SK-N-MC (cell line): ENCODE measurements around the gene PAX6.

Source experiments
- EZH2 ChIP-seq: fragments of 200-600 bp; sonication (generic); IDR thresholded peaks from one replicate; pipeline ENCODE4 v1.6.1; 2017; ENCODE audit warnings: antibody characterized with exemption
- FOXP2 ChIP-seq: optimal IDR thresholded peaks from 2 replicates; pipeline ENCODE3; 2011; ENCODE audit warnings: mild to moderate bottlenecking, moderate library complexity; ENCODE audit not compliant: insufficient read depth; ENCODE audit errors: extremely low read length, control extremely low read depth
- POLR2AphosphoS5 ChIP-seq: IDR thresholded peaks from 2 replicates; pipeline ENCODE4 v1.6.1; 2012; ENCODE audit warnings: mild to moderate bottlenecking, low read depth, low read length, borderline replicate concordance

DNA sequence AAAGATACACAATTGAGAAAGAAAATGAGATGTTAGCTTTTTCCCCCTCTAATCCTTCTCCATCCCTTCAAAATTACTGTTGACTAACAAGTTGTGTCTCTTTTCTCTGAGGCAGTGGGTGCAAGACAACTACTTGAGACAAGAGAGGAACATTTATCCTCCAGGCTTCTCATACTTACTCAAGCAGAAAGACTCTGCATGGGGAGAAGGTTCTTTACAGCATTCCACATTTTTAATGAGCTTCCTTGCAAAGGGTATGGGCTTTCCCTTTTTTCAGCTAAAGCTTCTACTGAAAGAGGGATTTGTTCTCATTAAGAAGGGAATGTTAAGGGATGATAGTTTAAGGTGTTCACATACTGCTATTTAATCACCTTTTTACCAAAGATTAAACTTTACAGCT, 47.8 kb downstream of the PAX6 start:
- TF ChIP-seq EZH2, result no peak
- TF ChIP-seq POLR2AphosphoS5, result no peak
- TF ChIP-seq FOXP2, result no peak
